ENCODE data around the gene ZNF516.

ZNF516 gene

DNA sequence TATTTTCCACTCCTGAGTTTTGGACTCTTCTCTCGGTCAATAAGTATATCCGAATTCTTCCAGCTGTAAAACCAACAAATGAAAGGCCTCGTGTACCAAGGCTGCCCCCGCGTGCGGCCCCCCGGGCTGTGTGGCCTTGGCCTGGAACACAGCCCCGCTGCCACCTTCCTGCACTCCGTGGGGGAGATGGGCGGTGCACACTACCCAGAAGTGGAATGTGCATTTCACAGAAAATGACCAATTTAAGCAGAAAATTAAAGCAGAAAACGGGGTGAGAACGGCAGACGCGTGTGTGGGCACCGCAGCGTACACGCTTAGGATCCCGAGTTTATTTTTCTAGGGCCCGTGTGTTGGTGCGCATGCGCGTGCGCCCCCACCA is 34.4 kb upstream of the ZNF516 start (continued):
- TF ChIP-seq, protein P1, sequence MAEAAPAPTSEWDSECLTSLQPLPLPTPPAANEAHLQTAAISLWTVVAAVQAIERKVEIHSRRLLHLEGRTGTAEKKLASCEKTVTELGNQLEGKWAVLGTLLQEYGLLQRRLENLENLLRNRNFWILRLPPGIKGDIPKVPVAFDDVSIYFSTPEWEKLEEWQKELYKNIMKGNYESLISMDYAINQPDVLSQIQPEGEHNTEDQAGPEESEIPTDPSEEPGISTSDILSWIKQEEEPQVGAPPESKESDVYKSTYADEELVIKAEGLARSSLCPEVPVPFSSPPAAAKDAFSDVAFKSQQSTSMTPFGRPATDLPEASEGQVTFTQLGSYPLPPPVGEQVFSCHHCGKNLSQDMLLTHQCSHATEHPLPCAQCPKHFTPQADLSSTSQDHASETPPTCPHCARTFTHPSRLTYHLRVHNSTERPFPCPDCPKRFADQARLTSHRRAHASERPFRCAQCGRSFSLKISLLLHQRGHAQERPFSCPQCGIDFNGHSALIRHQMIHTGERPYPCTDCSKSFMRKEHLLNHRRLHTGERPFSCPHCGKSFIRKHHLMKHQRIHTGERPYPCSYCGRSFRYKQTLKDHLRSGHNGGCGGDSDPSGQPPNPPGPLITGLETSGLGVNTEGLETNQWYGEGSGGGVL (tag by site-specific recombination; IDR thresholded peaks at IDR 0.05), result no peak
- TF ChIP-seq ZNF830 (tag by site-specific recombination; IDR thresholded peaks at IDR 0.05; ENCODE audit: low read depth) (no peak), ZNF341 (tag by site-specific recombination; IDR thresholded peaks at IDR 0.05; ENCODE audit: low read depth) (no peak)
- TF ChIP-seq, protein P2, sequence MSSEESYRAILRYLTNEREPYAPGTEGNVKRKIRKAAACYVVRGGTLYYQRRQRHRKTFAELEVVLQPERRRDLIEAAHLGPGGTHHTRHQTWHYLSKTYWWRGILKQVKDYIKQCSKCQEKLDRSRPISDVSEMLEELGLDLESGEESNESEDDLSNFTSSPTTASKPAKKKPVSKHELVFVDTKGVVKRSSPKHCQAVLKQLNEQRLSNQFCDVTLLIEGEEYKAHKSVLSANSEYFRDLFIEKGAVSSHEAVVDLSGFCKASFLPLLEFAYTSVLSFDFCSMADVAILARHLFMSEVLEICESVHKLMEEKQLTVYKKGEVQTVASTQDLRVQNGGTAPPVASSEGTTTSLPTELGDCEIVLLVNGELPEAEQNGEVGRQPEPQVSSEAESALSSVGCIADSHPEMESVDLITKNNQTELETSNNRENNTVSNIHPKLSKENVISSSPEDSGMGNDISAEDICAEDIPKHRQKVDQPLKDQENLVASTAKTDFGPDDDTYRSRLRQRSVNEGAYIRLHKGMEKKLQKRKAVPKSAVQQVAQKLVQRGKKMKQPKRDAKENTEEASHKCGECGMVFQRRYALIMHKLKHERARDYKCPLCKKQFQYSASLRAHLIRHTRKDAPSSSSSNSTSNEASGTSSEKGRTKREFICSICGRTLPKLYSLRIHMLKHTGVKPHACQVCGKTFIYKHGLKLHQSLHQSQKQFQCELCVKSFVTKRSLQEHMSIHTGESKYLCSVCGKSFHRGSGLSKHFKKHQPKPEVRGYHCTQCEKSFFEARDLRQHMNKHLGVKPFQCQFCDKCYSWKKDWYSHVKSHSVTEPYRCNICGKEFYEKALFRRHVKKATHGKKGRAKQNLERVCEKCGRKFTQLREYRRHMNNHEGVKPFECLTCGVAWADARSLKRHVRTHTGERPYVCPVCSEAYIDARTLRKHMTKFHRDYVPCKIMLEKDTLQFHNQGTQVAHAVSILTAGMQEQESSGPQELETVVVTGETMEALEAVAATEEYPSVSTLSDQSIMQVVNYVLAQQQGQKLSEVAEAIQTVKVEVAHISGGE (tag by site-specific recombination; conservative IDR thresholded peaks at IDR 0.05; ENCODE audit: low read depth), result no peak

DNA sequence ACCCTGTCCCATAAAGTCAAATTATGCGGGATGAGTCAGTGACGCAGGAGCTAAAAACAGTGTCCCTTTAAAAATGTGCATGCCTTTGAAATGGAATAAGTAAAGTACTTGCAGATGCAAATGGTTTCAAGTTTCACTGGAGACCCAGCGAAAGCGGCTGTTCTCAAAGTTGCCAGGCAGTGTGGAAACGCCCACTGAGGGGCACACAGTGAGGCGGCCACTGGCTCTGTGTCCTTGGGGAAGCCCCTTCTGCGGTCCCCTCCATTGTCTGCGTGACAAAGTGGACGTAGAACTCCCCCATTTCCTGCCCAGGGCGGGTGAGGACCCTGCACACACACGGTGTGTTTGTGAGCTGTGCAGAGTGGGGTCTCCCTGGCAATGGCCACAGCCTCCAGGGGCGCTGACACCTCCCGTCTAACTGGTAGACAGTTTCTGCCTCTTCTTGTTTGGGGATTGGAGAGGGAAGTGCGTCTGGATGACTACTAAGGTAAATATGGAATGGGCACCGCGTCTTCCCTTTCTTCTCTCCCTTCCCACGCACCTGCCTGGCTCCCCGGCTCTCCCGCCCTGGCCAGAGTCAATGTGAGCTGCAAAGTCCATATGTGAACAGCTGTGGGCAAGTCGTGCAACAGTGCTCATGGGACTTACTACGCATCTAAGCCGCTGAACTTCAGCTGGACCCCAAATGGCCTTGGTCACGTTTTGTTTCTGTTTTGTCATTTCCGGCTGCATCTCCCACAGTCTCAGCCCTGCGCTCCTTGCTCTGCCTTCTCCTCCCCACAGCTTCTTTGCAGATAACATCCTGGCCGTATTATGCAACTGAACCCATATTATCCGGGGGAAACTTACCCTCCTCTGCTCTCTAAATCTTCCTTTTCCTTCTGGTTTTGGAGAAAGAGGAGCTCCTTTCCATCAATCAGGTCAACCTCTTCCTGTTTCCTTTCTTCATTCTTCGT is 33.7 kb upstream of the ZNF516 start:
- Histone ChIP-seq H3K27ac (ENCODE audit: extremely low read depth, low read depth, low read length) (peak overlapping the region; percentile 37; the same call in 1 of the 2 replicates), H3K4me3 (ENCODE audit: low read depth, low read length) (peak overlapping the region; percentile 31), H3K4me1 (ENCODE audit: control insufficient read depth, insufficient read depth, low read length) (peaks cover 10% of the 10 kb centered on the region), H3K9me3 (ENCODE audit: control insufficient read depth, insufficient read depth, low read depth, low read length) (no peaks in the 10 kb centered on the region), H3K36me3 (ENCODE audit: control insufficient read depth in 2 of 2, insufficient read depth in 1 of 2, low read length in 2 of 2) (no peaks in the 10 kb centered on the region)
- POLR2A ChIA-PET, result interaction anchor here (0.5 to 1.5 kb wide), 3 partner anchors 10 to 261 kb away, joined by 3 to 5 read pairs (median 5); no protein-coding TSS in a partner anchor
- CTCF ChIA-PET, result interaction anchor here (0.6 to 0.9 kb wide), 4 partner anchors 56 to 1214 kb away, joined by 3 to 6 read pairs (median 3); no protein-coding TSS in a partner anchor
- TF ChIP-seq, protein P3, sequence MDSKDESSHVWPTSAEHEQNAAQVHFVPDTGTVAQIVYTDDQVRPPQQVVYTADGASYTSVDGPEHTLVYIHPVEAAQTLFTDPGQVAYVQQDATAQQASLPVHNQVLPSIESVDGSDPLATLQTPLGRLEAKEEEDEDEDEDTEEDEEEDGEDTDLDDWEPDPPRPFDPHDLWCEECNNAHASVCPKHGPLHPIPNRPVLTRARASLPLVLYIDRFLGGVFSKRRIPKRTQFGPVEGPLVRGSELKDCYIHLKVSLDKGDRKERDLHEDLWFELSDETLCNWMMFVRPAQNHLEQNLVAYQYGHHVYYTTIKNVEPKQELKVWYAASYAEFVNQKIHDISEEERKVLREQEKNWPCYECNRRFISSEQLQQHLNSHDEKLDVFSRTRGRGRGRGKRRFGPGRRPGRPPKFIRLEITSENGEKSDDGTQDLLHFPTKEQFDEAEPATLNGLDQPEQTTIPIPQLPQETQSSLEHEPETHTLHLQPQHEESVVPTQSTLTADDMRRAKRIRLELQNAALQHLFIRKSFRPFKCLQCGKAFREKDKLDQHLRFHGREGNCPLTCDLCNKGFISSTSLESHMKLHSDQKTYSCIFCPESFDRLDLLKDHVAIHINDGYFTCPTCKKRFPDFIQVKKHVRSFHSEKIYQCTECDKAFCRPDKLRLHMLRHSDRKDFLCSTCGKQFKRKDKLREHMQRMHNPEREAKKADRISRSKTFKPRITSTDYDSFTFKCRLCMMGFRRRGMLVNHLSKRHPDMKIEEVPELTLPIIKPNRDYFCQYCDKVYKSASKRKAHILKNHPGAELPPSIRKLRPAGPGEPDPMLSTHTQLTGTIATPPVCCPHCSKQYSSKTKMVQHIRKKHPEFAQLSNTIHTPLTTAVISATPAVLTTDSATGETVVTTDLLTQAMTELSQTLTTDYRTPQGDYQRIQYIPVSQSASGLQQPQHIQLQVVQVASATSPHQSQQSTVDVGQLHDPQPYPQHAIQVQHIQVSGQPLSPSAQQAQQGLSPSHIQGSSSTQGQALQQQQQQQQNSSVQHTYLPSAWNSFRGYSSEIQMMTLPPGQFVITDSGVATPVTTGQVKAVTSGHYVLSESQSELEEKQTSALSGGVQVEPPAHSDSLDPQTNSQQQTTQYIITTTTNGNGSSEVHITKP (tag by site-specific recombination; IDR thresholded peaks at IDR 0.05), result no peak
- no peak for TF ChIP-seq ZNF433 (tag by site-specific recombination; IDR thresholded peaks at IDR 0.05; ENCODE audit: low read depth)
- TF ChIP-seq ZEB2 (tag by site-specific recombination; IDR thresholded peaks at IDR 0.05), result no peak
- no peak for TF ChIP-seq ZIC2 (tag by site-specific recombination; IDR thresholded peaks at IDR 0.05)
- no peak; the same call in 1 of the 2 replicates for TF ChIP-seq ZNF366 (tag by site-specific recombination; conservative IDR thresholded peaks at IDR 0.05)
- TF ChIP-seq, protein P4, sequence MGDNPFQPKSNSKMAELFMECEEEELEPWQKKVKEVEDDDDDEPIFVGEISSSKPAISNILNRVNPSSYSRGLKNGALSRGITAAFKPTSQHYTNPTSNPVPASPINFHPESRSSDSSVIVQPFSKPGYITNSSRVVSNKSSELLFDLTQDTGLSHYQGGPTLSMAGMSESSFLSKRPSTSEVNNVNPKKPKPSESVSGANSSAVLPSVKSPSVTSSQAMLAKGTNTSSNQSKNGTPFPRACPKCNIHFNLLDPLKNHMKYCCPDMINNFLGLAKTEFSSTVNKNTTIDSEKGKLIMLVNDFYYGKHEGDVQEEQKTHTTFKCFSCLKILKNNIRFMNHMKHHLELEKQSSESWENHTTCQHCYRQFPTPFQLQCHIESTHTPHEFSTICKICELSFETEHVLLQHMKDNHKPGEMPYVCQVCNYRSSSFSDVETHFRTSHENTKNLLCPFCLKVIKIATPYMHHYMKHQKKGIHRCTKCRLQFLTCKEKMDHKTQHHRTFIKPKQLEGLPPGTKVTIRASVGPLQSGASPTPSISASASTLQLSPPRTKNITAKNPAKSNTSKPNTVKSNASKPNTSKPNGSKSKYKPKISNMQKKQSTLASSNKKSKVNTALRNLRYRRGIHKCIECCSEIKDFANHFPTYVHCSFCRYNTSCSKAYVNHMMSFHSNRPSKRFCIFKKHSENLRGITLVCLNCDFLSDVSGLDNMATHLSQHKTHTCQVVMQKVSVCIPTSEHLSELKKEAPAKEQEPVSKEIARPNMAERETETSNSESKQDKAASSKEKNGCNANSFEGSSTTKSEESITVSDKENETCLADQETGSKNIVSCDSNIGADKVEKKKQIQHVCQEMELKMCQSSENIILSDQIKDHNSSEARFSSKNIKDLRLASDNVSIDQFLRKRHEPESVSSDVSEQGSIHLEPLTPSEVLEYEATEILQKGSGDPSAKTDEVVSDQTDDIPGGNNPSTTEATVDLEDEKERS (tag by site-specific recombination; IDR thresholded peaks at IDR 0.05), result no peak
- TF ChIP-seq, protein P5, sequence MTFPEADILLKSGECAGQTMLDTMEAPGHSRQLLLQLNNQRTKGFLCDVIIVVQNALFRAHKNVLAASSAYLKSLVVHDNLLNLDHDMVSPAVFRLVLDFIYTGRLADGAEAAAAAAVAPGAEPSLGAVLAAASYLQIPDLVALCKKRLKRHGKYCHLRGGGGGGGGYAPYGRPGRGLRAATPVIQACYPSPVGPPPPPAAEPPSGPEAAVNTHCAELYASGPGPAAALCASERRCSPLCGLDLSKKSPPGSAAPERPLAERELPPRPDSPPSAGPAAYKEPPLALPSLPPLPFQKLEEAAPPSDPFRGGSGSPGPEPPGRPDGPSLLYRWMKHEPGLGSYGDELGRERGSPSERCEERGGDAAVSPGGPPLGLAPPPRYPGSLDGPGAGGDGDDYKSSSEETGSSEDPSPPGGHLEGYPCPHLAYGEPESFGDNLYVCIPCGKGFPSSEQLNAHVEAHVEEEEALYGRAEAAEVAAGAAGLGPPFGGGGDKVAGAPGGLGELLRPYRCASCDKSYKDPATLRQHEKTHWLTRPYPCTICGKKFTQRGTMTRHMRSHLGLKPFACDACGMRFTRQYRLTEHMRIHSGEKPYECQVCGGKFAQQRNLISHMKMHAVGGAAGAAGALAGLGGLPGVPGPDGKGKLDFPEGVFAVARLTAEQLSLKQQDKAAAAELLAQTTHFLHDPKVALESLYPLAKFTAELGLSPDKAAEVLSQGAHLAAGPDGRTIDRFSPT (tag by site-specific recombination; IDR thresholded peaks at IDR 0.05), result 0 out of 2 replicates have a peak, but pooled peaks have one; percentile 13
- no peak for TF ChIP-seq GLI2 (tag by site-specific recombination; IDR thresholded peaks at IDR 0.05; ENCODE audit: borderline replicate concordance, low read depth)
- no peak for TF ChIP-seq ZNF169 (tag by site-specific recombination; IDR thresholded peaks at IDR 0.05)
- TF ChIP-seq MEIS1 (CRISPR knock-in tag; IDR thresholded peaks at IDR 0.05; ENCODE audit: borderline replicate concordance), result no peak
- TF ChIP-seq ZNF544 (tag by site-specific recombination; IDR thresholded peaks at IDR 0.05), result no peak
- TF ChIP-seq, protein P6, sequence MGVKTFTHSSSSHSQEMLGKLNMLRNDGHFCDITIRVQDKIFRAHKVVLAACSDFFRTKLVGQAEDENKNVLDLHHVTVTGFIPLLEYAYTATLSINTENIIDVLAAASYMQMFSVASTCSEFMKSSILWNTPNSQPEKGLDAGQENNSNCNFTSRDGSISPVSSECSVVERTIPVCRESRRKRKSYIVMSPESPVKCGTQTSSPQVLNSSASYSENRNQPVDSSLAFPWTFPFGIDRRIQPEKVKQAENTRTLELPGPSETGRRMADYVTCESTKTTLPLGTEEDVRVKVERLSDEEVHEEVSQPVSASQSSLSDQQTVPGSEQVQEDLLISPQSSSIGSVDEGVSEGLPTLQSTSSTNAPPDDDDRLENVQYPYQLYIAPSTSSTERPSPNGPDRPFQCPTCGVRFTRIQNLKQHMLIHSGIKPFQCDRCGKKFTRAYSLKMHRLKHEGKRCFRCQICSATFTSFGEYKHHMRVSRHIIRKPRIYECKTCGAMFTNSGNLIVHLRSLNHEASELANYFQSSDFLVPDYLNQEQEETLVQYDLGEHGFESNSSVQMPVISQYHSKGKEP (tag by site-specific recombination; IDR thresholded peaks at IDR 0.05), result peak; percentile 63
- no peak for TF ChIP-seq ZNF530 (tag by site-specific recombination; IDR thresholded peaks at IDR 0.05; ENCODE audit: low read depth)

Measured in HEK293 (cell line).